GM21825 (cell line): Measurements from ENCODE around the gene ACOXL.

Source experiments
- ATAC-seq: cut with Tn5 transposase; IDR thresholded peaks from one replicate; pipeline ENCODE4 v1.9.1; 2021; ENCODE audit warnings: mild to moderate bottlenecking, moderate library complexity; ENCODE audit not compliant: unreplicated experiment

Gene ACOXL

DNA sequence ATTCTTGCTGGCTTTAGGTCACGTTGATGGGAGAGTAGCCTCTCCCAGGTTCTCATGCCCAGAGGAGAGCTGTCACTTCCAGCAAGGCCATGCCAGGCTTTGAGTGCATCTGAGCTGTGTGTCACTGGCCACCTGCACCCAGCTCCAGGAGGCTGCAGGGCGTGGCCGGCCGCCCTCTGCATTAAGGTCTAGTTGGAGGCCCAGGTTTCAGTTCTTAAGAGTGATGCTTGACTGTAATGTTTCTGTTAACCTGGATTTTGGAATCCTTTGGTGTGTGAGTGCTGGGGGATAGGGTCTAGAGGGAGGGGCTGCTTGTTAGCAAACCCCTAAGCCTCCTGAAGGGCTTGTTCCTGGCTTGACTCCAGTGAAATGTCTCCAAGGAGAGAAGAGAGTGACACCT is 140.1 kb downstream of the ACOXL start:
- no peak for ATAC-seq

DNA sequence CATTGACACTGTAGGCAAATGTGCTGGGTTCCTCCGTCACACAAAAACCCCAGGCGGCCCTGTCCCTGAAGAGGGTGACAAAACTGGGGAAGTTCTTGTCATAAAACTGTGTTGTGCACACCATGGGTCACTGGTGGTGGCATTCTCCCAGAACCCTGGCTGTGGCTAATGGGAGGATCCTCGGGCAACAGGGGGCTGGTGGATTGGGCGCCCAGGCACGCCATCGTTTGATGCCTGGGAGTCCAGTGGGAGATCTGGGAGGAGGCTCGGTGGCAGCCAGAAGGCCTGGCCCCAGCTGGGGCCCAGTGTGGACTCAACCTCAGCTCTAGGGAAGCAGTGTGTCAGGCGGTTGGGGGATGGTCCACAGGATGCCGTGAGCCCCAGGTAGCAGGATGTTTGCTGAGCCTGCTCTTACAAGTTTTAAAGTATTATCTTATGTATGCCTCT is 140.7 kb downstream of the ACOXL start:
- no peak for ATAC-seq

DNA sequence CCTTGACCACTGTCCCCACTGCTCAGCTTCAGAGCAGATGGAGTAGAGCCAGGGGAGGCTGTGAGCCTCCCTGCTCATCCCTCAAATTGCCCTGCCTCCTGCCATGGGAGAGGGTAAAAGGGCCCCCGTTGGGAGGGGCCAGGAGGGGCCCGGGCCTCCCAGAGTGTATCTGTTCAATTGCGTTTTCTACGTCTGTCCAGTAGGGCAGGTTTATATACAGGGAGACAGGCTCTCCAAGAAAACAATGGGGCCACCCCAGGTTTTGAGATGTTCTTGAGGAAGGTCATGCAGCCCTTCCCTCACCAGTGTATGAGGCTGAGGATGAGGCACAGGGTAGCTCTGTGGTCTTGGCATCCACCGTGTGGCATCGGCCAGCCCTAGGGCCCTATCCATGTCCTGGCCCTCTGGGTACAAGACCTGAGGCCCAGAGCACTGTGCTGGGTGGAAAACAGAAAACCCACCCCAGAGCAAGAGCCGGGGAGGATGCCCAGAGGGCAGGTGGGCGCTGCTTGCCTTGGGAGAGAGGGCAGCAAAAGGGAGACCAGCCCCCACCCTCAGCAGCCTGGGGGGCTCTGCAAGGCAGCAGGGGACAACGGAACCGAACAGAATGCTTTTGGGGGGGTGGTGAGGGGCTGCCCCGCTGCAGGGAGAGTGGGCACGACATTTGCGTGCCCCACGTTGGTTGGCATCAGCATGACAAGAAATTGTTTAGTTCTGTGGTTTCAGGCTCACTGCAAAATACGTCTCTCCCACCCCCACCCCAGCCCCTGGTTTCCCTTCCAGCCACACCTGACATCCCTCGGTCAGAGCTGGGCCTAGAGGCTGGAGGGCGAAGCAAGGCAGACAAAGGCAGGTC is 141.5 kb downstream of the ACOXL start:
- no peak for ATAC-seq

DNA sequence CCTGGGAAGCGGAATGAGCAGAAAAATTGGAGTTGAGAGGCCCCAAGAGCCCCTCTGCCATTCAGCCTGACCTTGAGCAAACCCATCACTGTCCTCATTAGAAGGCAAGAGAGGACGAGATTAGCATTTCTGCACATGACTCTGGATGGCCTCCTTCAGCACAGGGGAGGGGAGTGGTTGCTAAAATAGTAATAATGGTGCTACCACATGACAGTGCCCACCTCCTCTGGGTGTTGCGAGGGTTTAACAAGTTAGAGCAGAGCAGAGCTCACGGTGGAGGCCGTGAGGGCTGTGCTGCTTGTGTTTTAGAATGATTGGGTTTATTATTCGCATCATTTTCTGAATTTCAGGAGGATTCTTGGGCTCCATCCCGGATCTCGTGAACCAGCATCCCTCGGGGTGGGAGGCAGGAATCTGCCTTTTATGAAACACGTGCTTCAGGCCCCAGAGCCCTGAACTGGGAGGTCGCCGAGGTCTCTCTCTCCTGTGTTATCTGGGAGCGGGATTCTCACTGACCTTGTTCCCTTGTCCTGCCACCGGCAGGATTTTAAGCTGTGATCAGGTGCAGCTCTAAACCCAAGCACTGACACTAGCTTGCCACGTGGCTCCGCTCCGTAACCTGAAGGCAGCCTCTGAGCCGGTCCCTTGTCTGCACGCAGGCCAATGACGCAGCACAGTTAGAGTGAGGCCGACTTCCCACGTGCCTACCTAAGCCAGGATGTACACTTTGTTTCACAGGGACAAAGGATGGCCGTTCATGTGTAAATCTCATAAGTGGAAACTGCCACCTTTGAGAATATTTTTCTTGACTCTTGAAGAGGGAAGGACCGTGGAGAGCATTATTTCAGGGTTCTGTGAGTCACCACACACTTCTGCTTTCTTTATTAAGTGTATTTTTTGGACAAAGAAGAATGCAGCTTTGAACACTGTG is 142.3 kb downstream of the ACOXL start:
- ATAC-seq: no peak

DNA sequence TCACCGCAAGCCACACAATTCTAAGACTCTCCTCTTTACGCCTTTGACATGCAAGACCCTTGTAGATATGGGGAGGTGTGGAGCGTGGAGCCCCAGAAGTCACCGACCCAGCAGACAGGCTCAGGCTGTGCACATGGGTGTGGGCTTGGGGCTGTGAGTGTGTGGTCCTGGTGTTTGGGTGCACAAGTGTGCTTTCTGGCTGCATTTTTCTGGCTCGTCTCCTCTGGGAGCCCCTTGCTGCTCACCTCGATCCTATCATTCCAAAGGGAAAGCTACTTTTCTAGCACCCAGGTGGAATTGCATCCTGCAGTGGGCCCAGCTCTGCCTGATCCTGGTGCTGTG is 143.0 kb downstream of the ACOXL start:
- ATAC-seq: no peak

DNA sequence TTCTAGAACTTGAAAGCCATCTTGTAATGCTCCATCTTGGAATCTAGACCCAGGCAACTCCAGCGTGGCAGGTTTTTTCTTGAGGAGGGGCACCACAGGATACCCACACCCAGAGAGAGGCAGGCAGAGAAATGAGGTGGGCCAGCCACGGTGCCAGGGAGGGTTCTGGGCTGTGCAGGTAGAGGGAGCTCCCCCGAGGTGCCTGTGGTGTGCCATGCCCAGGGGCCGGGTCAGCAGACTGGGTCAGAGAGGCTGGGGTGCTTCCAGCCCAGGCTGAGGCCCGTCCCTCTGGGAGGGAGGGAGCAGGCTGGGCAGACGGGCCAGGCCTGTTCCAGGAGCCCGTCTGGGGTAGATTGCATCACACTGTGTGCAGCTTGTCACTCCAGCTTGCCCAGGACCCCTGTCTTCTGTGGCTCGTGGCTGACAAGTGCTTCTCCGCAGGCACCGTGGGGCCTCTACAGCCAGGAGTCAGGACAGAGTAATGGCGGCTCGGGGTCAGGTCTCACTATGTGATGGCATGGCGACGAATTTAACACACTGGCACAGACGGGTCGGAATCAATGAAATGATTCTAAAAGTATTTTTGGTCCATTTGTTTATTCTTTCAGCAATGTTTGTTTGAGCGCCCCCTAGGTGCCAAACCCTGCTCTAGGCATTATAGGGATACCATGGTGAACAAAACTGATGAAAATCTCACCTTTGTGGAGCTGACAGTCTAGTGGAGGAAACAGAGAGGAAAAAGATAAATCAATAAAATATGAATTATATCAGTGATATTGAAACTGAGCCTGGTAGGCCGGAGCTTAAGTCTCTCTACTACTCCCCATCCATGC is 144.0 kb downstream of the ACOXL start:
- ATAC-seq: no peak

DNA sequence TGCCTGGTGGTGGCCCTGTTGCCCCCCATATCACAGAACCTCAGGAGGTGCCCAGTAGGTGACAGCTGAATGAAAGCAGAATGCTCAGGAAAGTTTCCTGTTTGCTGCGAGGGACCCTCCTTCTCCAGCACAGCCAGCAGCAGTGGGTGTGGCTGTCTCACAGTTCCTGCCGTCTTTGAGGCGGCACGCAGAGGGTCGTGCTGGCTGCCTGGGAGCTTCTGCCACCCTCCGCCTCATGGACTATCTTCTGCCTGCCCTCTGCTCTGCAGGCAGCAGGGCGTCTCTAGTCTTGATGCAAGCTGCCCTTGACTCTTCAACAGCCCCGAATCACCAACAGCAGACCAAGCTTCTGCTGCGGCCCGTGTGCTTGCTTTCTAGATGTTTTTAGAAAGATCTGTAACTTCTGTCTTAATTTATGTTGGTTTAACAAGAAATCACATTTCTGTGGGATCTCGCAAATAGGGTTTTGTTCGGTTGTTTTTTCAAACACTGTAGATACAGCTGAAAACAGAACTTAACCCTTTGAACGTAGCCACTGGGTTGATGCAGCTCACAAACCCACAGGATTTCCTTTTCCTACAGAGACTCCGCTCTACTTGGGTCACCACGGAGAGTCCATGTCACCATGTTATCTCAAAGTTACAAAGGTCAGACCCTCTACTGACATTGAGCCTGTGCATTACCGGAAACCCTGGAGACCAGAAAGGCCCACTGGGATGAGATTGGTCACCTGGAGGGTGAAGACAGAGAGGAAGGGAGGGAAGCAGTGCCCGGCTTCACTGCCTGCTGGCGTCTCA is 144.9 kb downstream of the ACOXL start:
- ATAC-seq: no peak

DNA sequence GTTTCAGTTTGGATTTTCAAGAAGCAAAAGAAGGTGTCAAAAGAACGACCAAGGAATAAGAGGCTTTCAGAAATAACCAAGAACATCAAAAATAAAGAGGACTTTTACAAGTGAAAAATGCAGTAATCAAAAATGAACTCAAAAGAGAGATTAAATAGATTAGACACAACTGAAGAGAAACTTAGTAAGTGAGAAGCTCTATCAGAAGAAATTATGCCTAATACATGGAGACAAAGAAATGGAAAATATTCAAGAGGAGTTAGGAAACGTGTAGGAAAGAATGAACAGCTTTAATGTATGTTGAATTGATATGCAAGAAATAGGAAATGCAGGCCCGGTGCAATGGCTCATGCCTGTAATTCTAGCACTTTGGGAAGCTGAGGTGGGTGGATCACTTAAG is 145.8 kb downstream of the ACOXL start:
- ATAC-seq: no peak

DNA sequence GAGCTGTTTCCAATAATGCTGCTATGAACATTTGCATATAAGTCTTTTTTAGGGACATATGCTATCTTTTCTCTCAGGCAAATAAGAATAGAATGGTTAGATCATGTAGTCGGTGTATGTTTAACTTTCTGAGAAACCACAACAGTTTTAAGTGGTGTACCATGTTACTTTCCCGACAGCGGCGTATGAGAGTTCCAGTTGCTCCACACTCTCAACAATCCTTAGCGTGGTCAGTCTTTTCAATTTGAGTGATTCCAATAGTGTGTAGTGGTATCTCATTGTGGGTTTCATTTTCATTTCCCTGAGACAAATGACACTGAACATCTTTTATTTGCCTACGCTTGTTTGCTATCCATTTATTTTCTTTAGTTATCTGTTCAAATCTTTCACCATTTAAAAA is 149.5 kb downstream of the ACOXL start:
- peak; percentile 95 for ATAC-seq

DNA sequence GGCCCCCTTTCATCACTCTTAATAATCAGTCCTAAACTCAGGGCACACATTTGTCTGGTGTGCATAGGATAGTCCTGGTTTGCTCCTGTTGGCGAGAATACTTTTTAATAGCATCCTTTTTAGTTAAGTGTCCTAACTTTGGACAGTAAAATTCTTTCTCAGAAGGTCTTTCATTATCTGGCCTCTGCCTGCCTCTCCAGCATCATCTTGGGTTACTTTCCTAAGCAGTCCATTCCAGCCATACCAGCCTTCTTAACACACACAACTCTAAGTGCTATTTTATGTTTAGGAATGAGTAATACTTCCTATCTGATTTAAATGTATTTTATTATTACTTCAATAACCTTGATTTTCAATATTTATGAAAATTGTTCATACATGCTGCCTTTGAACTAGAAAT is 151.0 kb downstream of the ACOXL start:
- no peak for ATAC-seq

DNA sequence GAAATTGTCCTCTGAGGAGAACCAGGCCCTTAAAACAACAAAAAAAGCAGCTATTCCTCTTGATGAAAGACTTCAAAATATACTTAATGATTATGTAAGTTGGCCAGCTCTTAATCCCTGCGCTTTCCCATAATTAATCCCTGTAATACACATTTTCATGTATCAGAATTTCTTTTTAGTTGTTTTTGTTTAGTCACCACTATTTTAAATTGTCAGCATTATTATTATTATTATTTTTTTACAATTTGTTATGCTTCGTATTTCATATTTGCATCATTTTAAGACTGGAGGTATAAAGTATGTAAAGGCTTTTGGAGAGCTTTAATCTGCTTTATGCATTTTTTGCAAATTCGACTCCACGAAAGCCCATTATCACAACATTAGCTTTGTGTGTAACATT is 152.9 kb downstream of the ACOXL start:
- no peak for ATAC-seq

DNA sequence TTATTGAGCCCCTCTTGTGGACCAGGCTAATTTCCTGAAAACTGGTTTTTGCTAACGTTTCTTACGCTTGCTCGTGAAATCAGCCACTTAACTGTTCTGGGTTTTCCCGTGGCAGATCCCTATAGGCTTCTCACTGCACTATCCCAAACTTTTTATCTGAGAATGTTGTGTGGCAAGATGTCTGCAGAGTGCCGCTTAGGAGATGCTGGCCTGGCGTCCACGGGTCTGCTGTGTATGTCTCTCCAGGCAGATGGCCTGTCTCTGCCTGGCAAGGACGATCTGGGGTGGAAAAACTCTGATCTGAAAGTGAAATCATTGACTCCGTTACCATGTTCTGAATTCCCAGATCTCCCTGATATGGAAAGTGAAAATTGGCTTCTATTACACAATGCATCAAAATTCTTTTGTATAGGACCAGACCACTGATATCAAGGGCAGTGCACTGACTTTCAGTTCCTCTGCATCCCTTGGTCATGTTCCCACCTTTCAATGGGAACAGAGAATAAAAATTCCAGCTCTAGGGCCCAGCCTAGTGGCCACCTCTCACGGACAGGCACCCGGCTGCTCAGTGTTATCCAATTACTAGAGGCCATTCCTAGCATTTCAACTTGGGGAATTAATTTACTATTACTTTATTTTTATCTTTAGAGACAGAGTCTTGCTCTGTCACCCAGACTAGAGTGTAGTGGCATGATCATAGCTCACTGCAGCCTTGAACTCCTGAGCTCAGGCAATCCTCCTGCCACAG is 154.6 kb downstream of the ACOXL start:
- no peak for ATAC-seq

DNA sequence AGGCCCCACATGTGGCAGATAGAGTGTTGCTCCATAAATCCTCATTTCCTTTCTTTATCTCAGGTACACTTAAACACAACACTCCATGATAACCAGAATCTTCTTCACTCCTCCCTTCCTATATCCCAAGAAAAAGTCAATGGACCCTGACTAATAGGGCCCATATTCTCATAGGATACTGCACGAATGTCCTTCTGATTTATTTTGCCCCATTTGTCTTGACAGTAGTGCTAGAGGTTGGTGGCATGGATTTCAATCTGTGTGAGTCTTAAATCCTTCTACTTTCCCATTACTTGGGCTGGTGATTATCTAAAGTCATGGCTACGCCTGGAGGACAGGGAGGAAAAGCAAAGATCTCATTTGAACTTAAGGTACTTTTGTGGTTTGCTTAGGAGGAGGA is 156.0 kb downstream of the ACOXL start:
- ATAC-seq: no peak

DNA sequence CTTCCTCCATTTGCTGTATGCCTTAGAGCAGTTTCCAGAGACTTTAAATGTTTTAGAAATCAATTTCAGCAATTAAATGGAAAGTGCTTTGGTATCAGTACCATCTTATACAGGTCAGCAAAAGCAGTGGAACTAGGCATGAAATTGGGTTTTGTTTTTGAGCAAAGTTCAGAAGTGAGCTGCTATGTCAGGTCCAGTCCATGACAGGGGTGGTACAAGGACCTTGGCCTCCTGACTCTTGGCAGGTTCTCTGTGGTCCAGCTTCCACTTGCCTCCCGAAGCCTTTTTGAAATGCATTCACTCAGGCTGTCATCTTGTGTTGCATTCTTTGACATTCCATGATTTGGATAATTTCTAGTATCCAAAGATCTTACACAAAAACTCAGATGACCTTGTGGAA is 159.3 kb downstream of the ACOXL start:
- ATAC-seq: no peak

DNA sequence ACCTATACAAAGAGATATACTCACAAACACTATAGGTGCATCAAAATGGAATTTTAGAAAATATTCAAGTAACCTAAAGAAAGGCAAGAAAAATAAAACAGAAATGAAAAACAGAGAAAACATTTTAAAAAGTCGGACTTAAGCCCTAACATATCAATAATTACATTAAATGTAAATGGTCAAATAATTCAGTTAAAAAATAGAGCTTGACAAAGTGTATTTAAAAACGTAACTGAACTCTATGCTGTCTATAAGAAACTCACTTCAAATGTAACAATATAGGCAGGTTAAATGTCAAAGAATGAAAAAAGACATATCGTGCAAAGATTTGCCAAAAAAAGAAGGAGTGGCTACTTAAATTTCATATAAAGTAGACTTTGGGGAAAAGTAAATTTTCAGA is 163.9 kb downstream of the ACOXL start:
- no peak for ATAC-seq

DNA sequence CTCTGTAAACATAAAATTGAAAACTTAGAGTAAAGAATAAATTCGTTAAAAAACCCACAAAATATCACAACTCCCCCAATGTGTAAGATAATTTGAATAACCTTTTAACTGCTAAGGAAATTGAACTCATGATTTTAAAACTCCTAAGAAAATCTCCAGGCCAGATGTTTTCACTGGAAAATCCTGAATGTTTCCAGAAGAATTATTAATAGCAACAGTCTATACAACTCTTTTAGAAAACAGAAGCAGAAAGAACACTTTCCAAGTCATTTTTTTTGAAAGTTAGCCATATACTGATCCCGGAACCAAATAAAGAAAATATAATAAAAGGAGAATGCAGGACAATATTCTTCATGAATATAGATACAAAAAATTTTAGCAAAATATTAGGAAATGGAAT is 165.6 kb downstream of the ACOXL start:
- no peak for ATAC-seq

DNA sequence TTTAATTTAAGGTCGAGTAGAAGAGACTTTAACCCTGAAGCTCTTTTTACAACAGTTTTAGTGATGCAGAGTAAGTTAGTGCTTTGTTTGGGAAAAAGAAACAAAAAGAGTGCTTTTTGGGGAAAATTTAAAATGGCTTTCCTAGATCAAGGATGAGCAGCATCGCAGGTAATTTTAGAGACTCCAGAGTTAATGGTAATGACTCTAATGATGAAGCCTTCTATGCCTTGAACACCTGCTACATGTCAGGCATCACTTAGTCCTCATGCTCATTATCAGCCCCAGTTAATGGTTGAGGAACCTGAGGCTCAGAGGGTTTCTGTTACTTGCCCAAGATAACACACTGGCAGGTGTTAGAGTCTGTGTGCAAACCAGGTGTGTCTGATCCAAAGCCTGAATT is 167.8 kb downstream of the ACOXL start:
- no peak for ATAC-seq

DNA sequence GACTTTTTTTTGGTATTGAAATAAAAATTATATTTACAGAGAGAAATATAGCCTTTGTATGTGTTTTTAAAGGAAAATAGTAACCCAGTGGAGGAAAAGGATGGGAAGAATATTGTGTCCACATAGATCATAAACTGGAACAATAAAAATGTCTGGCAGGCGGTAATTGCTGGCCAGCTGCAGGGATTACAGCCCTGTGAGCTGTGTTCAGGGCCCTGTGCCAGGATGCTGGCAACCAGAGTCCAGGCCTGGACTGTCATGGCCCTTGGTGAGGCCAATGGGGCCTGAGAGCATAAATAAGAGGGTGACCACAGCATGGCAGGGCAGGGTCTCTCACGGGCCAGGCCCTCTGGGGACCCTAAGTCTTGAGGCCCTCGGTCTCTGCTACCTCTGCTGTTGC is 171.2 kb downstream of the ACOXL start:
- no peak for ATAC-seq

DNA sequence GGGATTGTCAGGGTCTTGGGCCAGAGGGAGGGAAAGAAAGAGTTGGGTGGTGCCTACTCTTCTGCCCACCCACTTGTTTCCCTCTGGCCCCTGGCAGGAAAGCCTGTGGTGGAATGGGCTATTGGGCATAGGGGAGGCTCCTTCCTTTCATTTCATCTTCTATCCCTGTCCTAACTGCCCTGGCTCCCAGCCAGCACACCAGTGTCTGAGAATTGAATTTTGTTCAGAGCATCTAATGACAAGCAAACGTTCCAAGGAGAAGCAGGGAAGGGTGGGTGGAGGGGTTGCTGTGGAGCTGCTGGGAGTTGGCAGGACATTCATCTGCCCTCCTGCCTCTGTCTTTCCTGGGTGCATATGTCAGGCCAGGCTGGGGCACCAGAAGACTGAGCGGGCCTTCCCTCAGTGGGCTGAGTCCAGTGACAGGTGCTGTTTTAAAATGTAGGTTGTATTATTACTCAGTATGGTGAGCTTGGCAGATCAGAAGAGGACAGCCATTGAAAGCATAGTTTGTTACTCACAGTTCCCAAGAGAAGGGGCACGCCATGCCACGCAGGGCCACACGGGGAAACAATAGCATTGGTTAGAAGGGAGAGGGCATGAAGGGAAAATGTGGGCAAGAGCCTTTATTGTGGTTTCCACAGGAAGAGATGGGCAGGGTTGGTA is 171.9 kb downstream of the ACOXL start:
- no peak for ATAC-seq
